GM12878 (cell line): ENCODE data around the gene CLEC16A. TPM values are rescaled to one million over a fixed set of nuclear protein-coding genes. Genes with fewer than 3 reads are reported as not detected.

ENCODE experiments used
- ATAC-seq: fragments of 200-7000 bp; cut with Tn5 transposase; 3 replicates; pipeline ENCODE4 v1.9.1; 2020; ENCODE audit warnings: mild to moderate bottlenecking, moderate library complexity
- BruUV-seq: library from RNA; stranded (reverse); fragments of 400-500 nt; replicated peaks from 2 replicates; lab custom pipeline; 2021; lab: Mats Ljungman, UMichigan
- CTCF ChIA-PET: fragments of 300-600 bp; sonication (Branson Sonifier 250); formaldehyde crosslinking; extraction: SDS; loops from one replicate; lab custom pipeline; 2021; ENCODE audit warnings: inconsistent platforms; lab: Yijun Ruan, JAX
- POLR2A ChIA-PET: fragments of 350-600 bp; formaldehyde crosslinking; extraction: SDS; loops from one replicate; lab custom pipeline; 2021; ENCODE audit warnings: inconsistent platforms; lab: Charles Lee
- RAD21 ChIA-PET: fragments of 300-600 bp; sonication (Branson Sonifier 250); formaldehyde crosslinking; loops from one replicate; lab custom pipeline; 2023; ENCODE audit warnings: antibody characterized with exemption; ENCODE audit not compliant: unreplicated experiment; lab: Charles Lee
- SMC1A ChIA-PET: fragments of 300-600 bp; sonication (Branson Sonifier 250); formaldehyde crosslinking; loops from one replicate; lab custom pipeline; 2023; ENCODE audit not compliant: unreplicated experiment, uncharacterized antibody; lab: Charles Lee
- DNase-seq: peaks from one replicate; pipeline ENCODE4 v3.0.0-alpha.2; 2011; ENCODE audit warnings: low read depth, low spot score
- FAIRE-seq: peaks from 3 replicates; lab custom pipeline; 2011; peaks lifted over from hg19 to GRCh38; lab: Jason Lieb, UNC
- H2AFZ ChIP-seq: 2 replicates; pipeline ENCODE4 v1.6.0; 2011; ENCODE audit warnings: low read depth, low read length, control low read depth; ENCODE audit not compliant: control insufficient read depth
- H3K27ac ChIP-seq: 2 replicates; pipeline ENCODE4 v1.5.1; 2011; ENCODE audit warnings: control low read depth; ENCODE audit not compliant: control insufficient read depth, insufficient read depth
- H3K27me3 ChIP-seq, 2 experiments: replicated peaks in 1 of 2; 2 replicates each; pipeline versions ENCODE4 v1.6.0 to v1.6.1; 2011; ENCODE audit warnings: low read length in 1 of 2; ENCODE audit not compliant: control insufficient read depth in 2 of 2, insufficient read depth in 2 of 2
- H3K36me3 ChIP-seq, 2 experiments: 2 replicates each; pipeline ENCODE4 v1.5.1; 2011; ENCODE audit warnings: low read length in 1 of 2; ENCODE audit not compliant: control insufficient read depth in 2 of 2, insufficient read depth in 2 of 2
- H3K4me1 ChIP-seq: 2 replicates; pipeline ENCODE4 v1.6.1; 2011; ENCODE audit warnings: mild to moderate bottlenecking, low read length, moderate library complexity, mixed read lengths; ENCODE audit not compliant: control insufficient read depth, insufficient read depth
- H3K4me2 ChIP-seq: 2 replicates; pipeline ENCODE4 v1.6.0; 2011; ENCODE audit warnings: control low read depth; ENCODE audit not compliant: control insufficient read depth, insufficient read depth
- H3K4me3 ChIP-seq: fragments of 200-600 bp; sonication (generic); 2 replicates; pipeline ENCODE4 v1.5.1; 2016
- H3K79me2 ChIP-seq: 2 replicates; pipeline ENCODE4 v1.6.0; 2011; ENCODE audit warnings: low read length; ENCODE audit not compliant: control insufficient read depth, insufficient read depth
- H3K9ac ChIP-seq: 2 replicates; pipeline ENCODE4 v1.8.0; 2011; ENCODE audit warnings: low read length, control low read depth, mixed read lengths; ENCODE audit not compliant: control insufficient read depth, insufficient read depth
- H3K9me3 ChIP-seq: replicated peaks from 3 replicates; pipeline ENCODE4 v1.5.1; 2011; ENCODE audit warnings: mild to moderate bottlenecking, low read length; ENCODE audit not compliant: control insufficient read depth, insufficient read depth
- H4K20me1 ChIP-seq: 2 replicates; pipeline ENCODE4 v1.6.0; 2011; ENCODE audit not compliant: control insufficient read depth, insufficient read depth
- ATF3 ChIP-seq: IDR thresholded peaks from 2 replicates; pipeline ENCODE4 v1.6.1; 2011; ENCODE audit warnings: low read depth, mild to moderate bottlenecking, low read length, moderate library complexity, borderline replicate concordance; ENCODE audit errors: extremely low read depth
- JUNB ChIP-seq: IDR thresholded peaks from 2 replicates; pipeline ENCODE4 v1.6.1; 2016; ENCODE audit warnings: antibody characterized with exemption, mild to moderate bottlenecking
- MLLT1 ChIP-seq: fragments of 450-650 bp; IDR thresholded peaks from 2 replicates; pipeline ENCODE4 v1.6.1; 2016; ENCODE audit warnings: mild to moderate bottlenecking
- PBX3 ChIP-seq: IDR thresholded peaks from 2 replicates; pipeline ENCODE4 v1.6.1; 2011; ENCODE audit warnings: mild to moderate bottlenecking, low read depth, low read length, moderate library complexity; ENCODE audit not compliant: insufficient replicate concordance
- RAD51 ChIP-seq: fragments of 450-650 bp; IDR thresholded peaks from 2 replicates; pipeline ENCODE4 v1.6.1; 2016; ENCODE audit warnings: moderate library complexity, mild to moderate bottlenecking, inconsistent platforms
- WGBS: methylation state at CpG from one replicate; pipeline ENCODE4 v1.1.6; 2016; ENCODE audit warnings: low lambda C conversion rate; ENCODE audit not compliant: insufficient replicate concordance, insufficient coverage; ENCODE audit errors: missing lambda C conversion rate; 5-methylcytosine and 5-hydroxymethylcytosine counted together
- in situ Hi-C: fragments of 300-500 bp; cut with MboI; formaldehyde crosslinking; loops from 9 replicates; pipeline ENCODE4 v1.14.3; 2018; ENCODE audit warnings: mixed read lengths
- intact Hi-C: fragments of 100-400 bp; cut with micrococcal nuclease; formaldehyde crosslinking; loops from one replicate; pipeline ENCODE4 v1.14.2; 2022; ENCODE audit not compliant: unreplicated experiment
- polyA plus RNA-seq, 11 experiments: library from polyadenylated mRNA; depleted of rRNA in 4 of 11; unstranded in 6 of 11; stranded (reverse) in 5 of 11; fragments of >200 nt; fragmentation: Nextera tagmentation in 4 of 11; fragmentation: Illumina TruSeq in 1 of 11; extraction: Ambion mirVana in 4 of 11; extraction: Trizol in 1 of 11; gene quantifications; 1 replicate in 1 of 11; 2 replicates in 10 of 11; pipeline versions ENCODE4 v1.2.1 to v1.2.3, GENCODE V29; 2011 to 2016; ENCODE audit warnings: inconsistent platforms in 2 of 11, missing spikeins in 2 of 11, low read depth in 1 of 11
- total RNA-seq, 4 experiments: library from RNA; depleted of rRNA in 3 of 4; stranded (reverse); fragments of >200 nt in 3 of 4; fragmentation: Illumina TruSeq in 1 of 4; extraction: Trizol in 1 of 4; gene quantifications; 2 replicates each; pipeline versions ENCODE4 v1.2.1 to v1.2.3, GENCODE V29; 2013 to 2021

Gene CLEC16A
- total and polyA plus RNA-seq, 10 of the 15 experiments (the other 5 are each of a cell fraction or from before 2014, with no cell fraction given): 1.5 to 28.8 (median 19.2) TPM

- 48% methylated on average over 2 of the region's 2 CpGs for WGBS
- no peak for FAIRE-seq
- SMC1A ChIA-PET: interaction anchor here (0.8 to 1.6 kb wide), 4 partner anchors 9 to 52 kb away, joined by 3 to 4 read pairs (median 3); no protein-coding TSS in a partner anchor
These were observed 62.3 kb downstream of the CLEC16A start for GRCh38 chr16:11006656-11007055.

More at GRCh38 chr16:11006656-11007055, 62.3 kb downstream of the CLEC16A start:
- ChIA-PET POLR2A (interaction anchor here (0.5 to 1.0 kb wide), 2 partner anchors 10 to 69 kb away, joined by 3 to 4 read pairs; no protein-coding TSS in a partner anchor), CTCF (no interaction called here), RAD21 (no interaction called here)
- Histone ChIP-seq H3K27me3 (no peaks in the 10 kb centered on the region), H3K79me2 (no peaks in the 10 kb centered on the region), H3K9ac (no peak overlapping the region), H3K4me1 (no peaks in the 10 kb centered on the region), H3K4me2 (no peak overlapping the region), H3K36me3 (peaks cover 14 to 17% of the 10 kb centered on the region in 2 experiments), H3K9me3 (no peaks in the 10 kb centered on the region), H3K4me3 (no peak overlapping the region), H2AFZ (no peak overlapping the region), H4K20me1 (no peaks in the 10 kb centered on the region), H3K27ac (no peak overlapping the region)
- DNase-seq: no peak
- TF ChIP-seq ATF3 (no peak), JUNB (peak; percentile 39), PBX3 (no peak), RAD51 (no peak), MLLT1 (no peak)
- in situ Hi-C loops (no loop called here), intact Hi-C loops (no loop called here)
- BruUV-seq: no TSS peak
- no peak for ATAC-seq
